ENCODE measurements around the gene TBL2. TPM values are rescaled to one million over a fixed set of nuclear protein-coding genes. Genes with fewer than 3 reads are reported as not detected.
"Not testable (repeated sequence)": the region's sequence is repeated elsewhere in the genome, so short reads cannot be mapped to it uniquely, and the experiment has no call there.

The TBL2 gene
- polyA plus RNA-seq, 3 donors, result 10.4 to 40.1 (median 26.2) TPM

GRCh38 chr7:73611017-73611555 lies 32.7 kb upstream of the TBL2 start:
- Mint-ChIP-seq H3K4me1 (peaks cover 11% of the 10 kb centered on the region), H3K4me3 (peak overlapping the region in 1 of 2 donors; percentile 37), H3K9me3 (peaks cover 0 to 9% (median 0%) of the 10 kb centered on the region in 7 donors), H3K27me3 (ENCODE audit: low read depth in 3 of 3) (peaks cover 60 to 94% (median 87%) of the 10 kb centered on the region in 3 donors), H3K36me3 (no peaks in the 10 kb centered on the region), H3K27ac (peak overlapping the region in 1 of 7 donors; percentile 50)
- H3K9ac ChIP-seq (ENCODE audit: insufficient read depth, low read length, poor library complexity, severe bottlenecking), result no peak overlapping the region
- H3K4me2 ChIP-seq (replicated peaks; ENCODE audit: extremely low read depth, low read length, poor library complexity, severe bottlenecking), result no peak overlapping the region
- H3K79me2 ChIP-seq (ENCODE audit: insufficient read depth, low read length), result no peaks in the 10 kb centered on the region
- 73% methylated on average over 10 of the region's 11 CpGs for WGBS (ENCODE audit: insufficient coverage)
- peaks cover 11 to 57% of the 10 kb centered on the region in 2 donors for H3K27me3 ChIP-seq (ENCODE audit: control insufficient read depth in 2 of 2, insufficient read depth in 2 of 2, low read length in 2 of 2)
- no peaks in the 10 kb centered on the region for H3K36me3 ChIP-seq (replicated peaks in 1 of 2; ENCODE audit: control insufficient read depth in 1 of 2, insufficient read depth in 2 of 2, low read length in 2 of 2)
- peaks cover 8 to 9% of the 10 kb centered on the region in 2 donors for H3K4me1 ChIP-seq (ENCODE audit: control insufficient read depth in 1 of 2, insufficient read depth in 2 of 2, low read length in 2 of 2)
- H4K20me1 ChIP-seq (ENCODE audit: insufficient read depth, low read length), result no peaks in the 10 kb centered on the region
- intact Hi-C loops (cut with micrococcal nuclease), result loop anchor here in 1 of 2 donors (5.0 kb wide), 1 partner anchor 116 kb away; no protein-coding TSS in a partner anchor
- DNase-seq, result no peak
- no peak overlapping the region for H2AFZ ChIP-seq (ENCODE audit: insufficient read depth, low read depth, low read length, poor library complexity, severe bottlenecking)
- H3K9me3 ChIP-seq (replicated peaks in 1 of 2; ENCODE audit: control insufficient read depth in 1 of 2, insufficient read depth in 1 of 2, low read length in 2 of 2), result no peaks in the 10 kb centered on the region
- no peak for TF ChIP-seq CTCF (IDR thresholded peaks at IDR 0.05)
- no peak overlapping the region for H3K27ac ChIP-seq (ENCODE audit: low read depth in 1 of 2, low read length in 2 of 2)
- H3K4me3 ChIP-seq (replicated peaks in 1 of 3; ENCODE audit: low read depth in 2 of 3, low read length in 3 of 3), result no peak overlapping the region

GRCh38 chr7:73610105-73610504 lies 31.7 kb upstream of the TBL2 start:
- no peaks in the 10 kb centered on the region for H3K36me3 ChIP-seq (replicated peaks in 1 of 2; ENCODE audit: control insufficient read depth in 1 of 2, insufficient read depth in 2 of 2, low read length in 2 of 2)
- peaks cover 11% of the 10 kb centered on the region for H3K4me1 Mint-ChIP-seq
- no peaks in the 10 kb centered on the region for H3K9me3 ChIP-seq (replicated peaks in 1 of 2; ENCODE audit: control insufficient read depth in 1 of 2, insufficient read depth in 1 of 2, low read length in 2 of 2)
- no peaks in the 10 kb centered on the region for H4K20me1 ChIP-seq (ENCODE audit: insufficient read depth, low read length)
- intact Hi-C loops (cut with micrococcal nuclease), result loop anchor here in 1 of 2 donors (5.0 kb wide), 1 partner anchor 117 kb away; no protein-coding TSS in a partner anchor
- H3K79me2 ChIP-seq (ENCODE audit: insufficient read depth, low read length), result no peaks in the 10 kb centered on the region
- peaks cover 11 to 66% of the 10 kb centered on the region in 2 donors for H3K27me3 ChIP-seq (ENCODE audit: control insufficient read depth in 2 of 2, insufficient read depth in 2 of 2, low read length in 2 of 2)
- no peak overlapping the region for H3K27ac ChIP-seq (ENCODE audit: low read depth in 1 of 2, low read length in 2 of 2)
- DNase-seq, result no peak
- peak overlapping the region in 1 of 7 donors; percentile 72 for H3K27ac Mint-ChIP-seq
- H3K36me3 Mint-ChIP-seq, result no peaks in the 10 kb centered on the region
- no peak overlapping the region for H3K9ac ChIP-seq (ENCODE audit: insufficient read depth, low read length, poor library complexity, severe bottlenecking)
- peak overlapping the region in 1 of 2 donors; percentile 17 for H3K4me3 Mint-ChIP-seq
- 85% methylated on average over 4 of the region's 4 CpGs for WGBS (ENCODE audit: insufficient coverage)
- no peak overlapping the region for H2AFZ ChIP-seq (ENCODE audit: insufficient read depth, low read depth, low read length, poor library complexity, severe bottlenecking)
- H3K4me2 ChIP-seq (replicated peaks; ENCODE audit: extremely low read depth, low read length, poor library complexity, severe bottlenecking), result no peak overlapping the region
- H3K27me3 Mint-ChIP-seq (ENCODE audit: low read depth in 3 of 3), result peaks cover 64 to 93% (median 87%) of the 10 kb centered on the region in 3 donors
- no peak for TF ChIP-seq CTCF (IDR thresholded peaks at IDR 0.05)
- peaks cover 8 to 9% of the 10 kb centered on the region in 2 donors for H3K4me1 ChIP-seq (ENCODE audit: control insufficient read depth in 1 of 2, insufficient read depth in 2 of 2, low read length in 2 of 2)
- H3K9me3 Mint-ChIP-seq, result peaks cover 0 to 9% (median 0%) of the 10 kb centered on the region in 7 donors
- no peak overlapping the region for H3K4me3 ChIP-seq (replicated peaks in 1 of 3; ENCODE audit: low read depth in 2 of 3, low read length in 3 of 3)

GRCh38 chr7:73607692-73607983 lies 29.3 kb upstream of the TBL2 start:
- H3K4me3 ChIP-seq (replicated peaks in 1 of 3; ENCODE audit: low read depth in 2 of 3, low read length in 3 of 3); H3K9me3 ChIP-seq (replicated peaks in 1 of 2; ENCODE audit: control insufficient read depth in 1 of 2, insufficient read depth in 1 of 2, low read length in 2 of 2); H3K79me2 ChIP-seq (ENCODE audit: insufficient read depth, low read length); H3K27ac ChIP-seq (ENCODE audit: low read depth in 1 of 2, low read length in 2 of 2); H3K36me3 ChIP-seq (replicated peaks in 1 of 2; ENCODE audit: control insufficient read depth in 1 of 2, insufficient read depth in 2 of 2, low read length in 2 of 2); DNase-seq; H2AFZ ChIP-seq (ENCODE audit: insufficient read depth, low read depth, low read length, poor library complexity, severe bottlenecking); H4K20me1 ChIP-seq (ENCODE audit: insufficient read depth, low read length); H3K9me3 Mint-ChIP-seq; H3K36me3 Mint-ChIP-seq; H3K9ac ChIP-seq (ENCODE audit: insufficient read depth, low read length, poor library complexity, severe bottlenecking): not testable (repeated sequence)
- peak overlapping the region in 1 of 7 donors; percentile 72 for H3K27ac Mint-ChIP-seq
- H3K4me3 Mint-ChIP-seq, result peak overlapping the region in 1 of 2 donors; percentile 81
- peaks cover 19% of the 10 kb centered on the region for H3K4me1 Mint-ChIP-seq
- peaks cover 16 to 19% of the 10 kb centered on the region in 2 donors for H3K4me1 ChIP-seq (ENCODE audit: control insufficient read depth in 1 of 2, insufficient read depth in 2 of 2, low read length in 2 of 2)
- peaks cover 2 to 60% of the 10 kb centered on the region in 2 donors for H3K27me3 ChIP-seq (ENCODE audit: control insufficient read depth in 2 of 2, insufficient read depth in 2 of 2, low read length in 2 of 2)
- intact Hi-C loops (cut with micrococcal nuclease), result loop anchor here (5.0 to 10.0 kb wide), 4 partner anchors 53 to 247 kb away; partner anchors contain the start of genes VPS37D (in 2 of the 2) and BCL7B (in 1 of the 2)
- peak overlapping the region; percentile 52 for H3K4me2 ChIP-seq (replicated peaks; ENCODE audit: extremely low read depth, low read length, poor library complexity, severe bottlenecking)
- peaks cover 64 to 86% (median 82%) of the 10 kb centered on the region in 3 donors for H3K27me3 Mint-ChIP-seq (ENCODE audit: low read depth in 3 of 3)
- WGBS (ENCODE audit: insufficient coverage), result no CpG with 5 or more reads among the region's 5 CpGs
